T-helper 1 cell treated with Interleukin-12 subunit alpha and Interleukin-12 subunit beta and Interleukin-4 antibody, amounts not matched to agents 30 μg/mL and 1 μg/mL, for 36 hours (primary cell): Measurements from ENCODE around the gene PYGO1.
"Not testable (repeated sequence)": the region's sequence is repeated elsewhere in the genome, so short reads cannot be mapped to it uniquely, and the experiment has no call there.

ENCODE experiments used
- H3K27ac Mint-ChIP-seq: one replicate; pipeline ENCODE4 v1.8.0; 2021; ENCODE audit warnings: mild to moderate bottlenecking, mixed read lengths
- H3K27me3 Mint-ChIP-seq: one replicate; pipeline ENCODE4 v1.8.0; 2021; ENCODE audit warnings: low read depth, mixed read lengths
- H3K36me3 Mint-ChIP-seq: one replicate; pipeline ENCODE4 v1.8.0; 2021; ENCODE audit warnings: low read depth, mixed read lengths
- H3K4me1 Mint-ChIP-seq: one replicate; pipeline ENCODE4 v1.8.0; 2021; ENCODE audit warnings: low read depth, mixed read lengths
- H3K4me3 Mint-ChIP-seq: one replicate; pipeline ENCODE4 v1.8.0; 2021; ENCODE audit warnings: mild to moderate bottlenecking, moderate library complexity, mixed read lengths
- H3K9me3 Mint-ChIP-seq: one replicate; pipeline ENCODE4 v1.8.0; 2021; ENCODE audit warnings: mixed read lengths

The PYGO1 gene, protein sequence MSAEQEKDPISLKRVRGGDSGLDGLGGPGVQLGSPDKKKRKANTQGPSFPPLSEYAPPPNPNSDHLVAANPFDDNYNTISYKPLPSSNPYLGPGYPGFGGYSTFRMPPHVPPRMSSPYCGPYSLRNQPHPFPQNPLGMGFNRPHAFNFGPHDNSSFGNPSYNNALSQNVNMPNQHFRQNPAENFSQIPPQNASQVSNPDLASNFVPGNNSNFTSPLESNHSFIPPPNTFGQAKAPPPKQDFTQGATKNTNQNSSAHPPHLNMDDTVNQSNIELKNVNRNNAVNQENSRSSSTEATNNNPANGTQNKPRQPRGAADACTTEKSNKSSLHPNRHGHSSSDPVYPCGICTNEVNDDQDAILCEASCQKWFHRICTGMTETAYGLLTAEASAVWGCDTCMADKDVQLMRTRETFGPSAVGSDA

DNA sequence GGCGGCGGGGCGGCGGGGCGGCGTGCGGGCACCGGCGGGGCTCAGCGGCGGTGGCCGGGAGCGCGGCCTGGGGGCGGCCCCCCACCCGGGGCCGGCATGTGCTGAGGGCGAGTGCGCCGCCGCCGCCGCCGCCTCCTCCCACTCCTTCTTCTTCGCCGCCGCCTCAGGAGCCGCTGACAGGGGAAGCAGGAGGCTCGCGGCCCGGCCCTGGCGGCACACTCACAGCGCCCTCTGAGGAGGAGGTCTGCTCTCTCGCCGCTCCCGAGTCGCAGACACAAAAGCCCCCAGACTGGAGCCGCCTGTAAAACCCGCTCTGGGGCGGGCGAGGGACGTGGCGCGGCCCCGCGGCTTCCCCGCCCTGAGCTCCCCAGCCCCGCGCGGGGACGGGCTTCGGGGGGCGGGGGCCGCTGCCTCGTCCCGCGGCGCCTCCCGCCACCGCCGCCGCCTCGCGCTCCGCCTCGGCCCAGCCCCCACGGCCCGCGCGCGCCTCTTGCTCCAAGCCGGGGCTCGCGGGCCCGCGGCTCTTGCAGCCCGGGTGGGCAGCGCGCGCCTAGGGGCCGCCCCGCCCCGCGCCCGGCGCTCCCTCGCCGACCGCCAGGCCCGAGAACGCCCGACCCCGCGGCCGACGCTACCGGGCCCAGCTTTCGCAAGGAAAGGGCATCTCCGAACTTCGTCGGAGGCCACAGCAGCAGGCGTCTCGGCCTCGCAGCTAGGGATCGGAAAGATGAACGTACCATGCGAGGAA is at the start of gene PYGO1:
PYGO1 (minus strand) TSS at position 276 of the 745 bp plus-strand sequence. CDS start 462 bp downstream, outside the sequence.
- Mint-ChIP-seq H3K9me3 (no peaks in the 10 kb centered on the region), H3K36me3 (peaks cover 2% of the 10 kb centered on the region), H3K4me1 (peaks cover 1% of the 10 kb centered on the region), H3K4me3 (peak within 1 kb of the TSS; percentile 67), H3K27ac (no peak within 1 kb of the TSS), H3K27me3 (peaks cover 58% of the 10 kb centered on the region)

DNA sequence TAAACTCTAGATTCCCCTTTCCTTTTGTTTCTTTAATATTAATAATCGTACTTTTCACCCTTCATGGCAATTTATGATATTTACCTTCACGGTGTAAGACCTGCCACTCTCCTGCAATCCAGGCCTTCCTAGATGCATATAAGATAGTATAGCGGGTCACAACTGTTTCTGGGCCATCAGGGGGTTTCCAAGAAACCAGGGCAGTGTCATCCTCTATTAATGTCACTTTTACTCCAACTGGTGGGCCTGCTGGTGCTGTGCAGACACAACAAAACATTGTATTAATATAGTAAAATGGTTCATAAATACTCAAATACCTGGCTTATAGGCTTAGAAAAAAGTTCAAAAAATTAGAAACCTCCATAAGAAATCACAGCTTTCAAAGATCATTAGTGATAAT is 48.9 kb upstream of the PYGO1 start:
- Mint-ChIP-seq H3K4me3 (no peak overlapping the region), H3K9me3 (no peaks in the 10 kb centered on the region), H3K27ac (no peak overlapping the region), H3K27me3 (peaks cover 14% of the 10 kb centered on the region), H3K36me3 (no peaks in the 10 kb centered on the region), H3K4me1 (no peaks in the 10 kb centered on the region)

DNA sequence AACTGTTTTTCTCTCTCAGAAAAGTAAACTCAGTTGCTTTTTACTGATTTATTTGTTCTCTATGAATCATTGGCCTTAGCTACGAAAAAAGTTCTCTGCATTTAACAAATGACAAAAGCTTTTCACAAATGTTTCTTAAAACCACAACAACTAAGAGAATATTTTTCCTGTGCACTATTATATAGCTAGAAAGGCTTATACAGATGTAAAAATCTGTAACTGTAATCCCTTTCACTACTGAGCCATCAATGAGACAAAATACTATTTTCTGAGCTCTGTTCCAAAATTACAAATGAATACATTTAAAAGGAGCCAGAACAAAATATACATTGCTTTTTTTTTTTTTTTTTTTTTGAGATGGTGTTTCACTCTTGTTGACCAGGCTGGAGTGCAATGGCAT is 45.6 kb upstream of the PYGO1 start:
- Mint-ChIP-seq H3K27ac (no peak overlapping the region), H3K36me3 (no peaks in the 10 kb centered on the region), H3K4me3 (no peak overlapping the region), H3K4me1 (no peaks in the 10 kb centered on the region), H3K27me3 (peaks cover 13% of the 10 kb centered on the region), H3K9me3 (no peaks in the 10 kb centered on the region)

DNA sequence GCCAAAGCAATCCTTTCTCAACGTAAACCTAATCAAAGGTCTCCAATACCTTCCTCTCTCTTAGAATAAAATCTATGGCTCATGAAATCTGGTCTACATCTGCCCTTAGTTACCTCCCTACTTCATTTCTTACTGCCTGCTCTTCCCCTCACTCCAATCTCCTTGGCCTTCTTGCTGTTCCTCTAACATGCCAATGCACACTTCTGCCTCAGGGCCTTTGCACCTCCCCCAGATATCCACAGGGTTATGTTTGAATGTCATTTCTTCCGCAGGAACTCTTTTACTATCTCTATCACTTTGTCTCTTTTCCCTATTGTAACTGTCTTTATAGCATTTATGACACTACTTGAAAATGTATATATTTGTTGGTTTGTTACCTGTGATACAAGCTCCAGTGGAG is 44.3 kb upstream of the PYGO1 start:
- no peak overlapping the region for H3K4me3 Mint-ChIP-seq
- peaks cover 13% of the 10 kb centered on the region for H3K27me3 Mint-ChIP-seq
- no peaks in the 10 kb centered on the region for H3K36me3 Mint-ChIP-seq
- no peaks in the 10 kb centered on the region for H3K9me3 Mint-ChIP-seq
- H3K27ac Mint-ChIP-seq, result no peak overlapping the region
- H3K4me1 Mint-ChIP-seq, result no peaks in the 10 kb centered on the region

DNA sequence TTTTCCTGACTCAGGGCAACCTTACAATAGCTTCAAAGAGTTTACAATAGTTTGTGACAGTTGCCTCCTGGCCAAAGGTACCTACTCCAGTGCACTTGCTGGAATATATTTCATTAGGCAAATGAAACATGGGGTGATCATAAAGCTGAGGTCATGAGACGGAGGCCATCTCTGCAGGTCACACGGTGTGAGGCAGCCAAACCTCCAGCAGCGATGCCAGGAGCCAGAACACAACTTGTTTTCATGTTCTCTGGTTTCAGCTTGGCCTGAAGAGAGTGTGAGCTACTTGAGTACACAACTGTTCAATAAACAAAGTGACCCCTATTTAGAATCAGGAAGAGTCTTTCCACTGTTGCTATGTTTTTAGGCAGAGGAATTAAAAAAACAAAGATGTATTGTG is 42.7 kb upstream of the PYGO1 start:
- Mint-ChIP-seq H3K27ac (no peak overlapping the region), H3K4me1 (no peaks in the 10 kb centered on the region), H3K9me3 (no peaks in the 10 kb centered on the region), H3K36me3 (no peaks in the 10 kb centered on the region), H3K27me3 (peaks cover 13% of the 10 kb centered on the region), H3K4me3 (no peak overlapping the region)

DNA sequence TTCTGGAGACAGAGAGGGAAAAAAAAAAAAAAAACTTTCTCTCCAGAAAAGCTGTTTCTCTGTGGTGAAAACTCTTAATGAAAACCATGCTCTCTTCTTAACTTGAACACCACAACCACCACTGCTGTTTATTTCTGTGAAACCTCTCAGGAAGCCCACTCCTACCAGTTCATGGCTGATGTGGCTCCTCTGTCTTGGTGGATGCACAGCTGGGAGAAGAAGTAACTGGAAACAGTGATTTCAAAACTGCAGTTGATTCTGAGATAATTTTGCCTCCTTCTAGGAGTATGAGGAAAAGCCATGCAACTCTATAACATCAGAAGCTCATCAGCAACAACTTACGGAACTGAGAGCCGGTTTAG is 40.2 kb upstream of the PYGO1 start:
- Mint-ChIP-seq H3K4me3 (no peak overlapping the region), H3K27ac (no peak overlapping the region), H3K9me3 (no peaks in the 10 kb centered on the region), H3K36me3 (no peaks in the 10 kb centered on the region), H3K27me3 (peaks cover 10% of the 10 kb centered on the region), H3K4me1 (no peaks in the 10 kb centered on the region)

DNA sequence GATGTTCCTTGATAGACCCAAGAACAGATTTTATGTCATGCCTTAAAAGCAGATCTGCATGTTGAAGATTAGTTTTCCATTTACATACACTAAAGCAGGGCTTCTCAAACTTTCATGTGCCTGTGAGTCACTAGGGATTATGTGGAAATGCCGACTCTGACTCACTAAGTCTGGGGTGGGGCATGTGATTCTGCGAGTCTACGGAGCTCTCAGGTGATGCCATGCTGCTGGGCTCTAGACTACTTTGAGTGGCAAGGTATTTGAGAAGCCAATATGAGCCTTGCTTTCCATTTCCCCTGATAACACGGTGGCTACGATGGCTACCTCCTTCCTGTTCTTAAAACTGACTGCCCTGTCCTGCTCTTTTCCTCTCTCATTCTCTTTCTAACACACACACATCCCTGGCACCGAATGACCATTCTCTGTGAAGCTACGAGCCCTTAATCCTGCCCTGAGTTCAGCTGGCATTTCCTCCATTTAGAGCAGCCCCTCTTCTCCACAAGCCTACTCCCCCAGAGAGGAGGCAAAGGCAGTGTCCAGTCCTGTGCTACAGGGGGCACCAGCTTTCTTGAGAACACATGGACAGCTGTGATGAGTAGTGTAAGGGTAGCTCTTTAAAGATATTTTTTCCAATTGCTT is 39.7 kb upstream of the PYGO1 start:
- no peak overlapping the region for H3K27ac Mint-ChIP-seq
- H3K36me3 Mint-ChIP-seq, result no peaks in the 10 kb centered on the region
- H3K4me3 Mint-ChIP-seq, result no peak overlapping the region
- H3K4me1 Mint-ChIP-seq, result no peaks in the 10 kb centered on the region
- H3K9me3 Mint-ChIP-seq, result no peaks in the 10 kb centered on the region
- H3K27me3 Mint-ChIP-seq, result peaks cover 10% of the 10 kb centered on the region

DNA sequence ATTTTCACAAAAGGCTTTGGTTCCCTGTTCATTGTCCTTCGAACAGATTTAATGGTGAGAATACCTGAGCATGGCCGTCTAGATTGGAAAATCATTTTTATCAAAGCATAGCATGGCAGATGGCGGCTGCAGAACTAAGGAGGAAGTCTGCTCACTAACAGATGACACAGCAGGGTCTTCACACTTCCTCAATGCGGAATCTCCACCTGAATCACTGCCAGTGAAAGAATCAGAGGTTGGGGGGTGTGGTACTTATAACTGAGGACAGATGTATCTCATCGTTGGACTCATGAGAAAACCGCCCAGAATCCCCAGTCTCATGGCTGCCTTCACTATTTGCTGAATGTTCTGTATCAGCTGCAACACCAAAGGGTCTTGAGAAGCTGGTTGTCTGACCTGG is 31.6 kb upstream of the PYGO1 start:
- Mint-ChIP-seq H3K4me3 (no peak overlapping the region), H3K36me3 (no peaks in the 10 kb centered on the region), H3K4me1 (no peaks in the 10 kb centered on the region), H3K9me3 (no peaks in the 10 kb centered on the region), H3K27ac (no peak overlapping the region), H3K27me3 (peaks cover 10% of the 10 kb centered on the region)

DNA sequence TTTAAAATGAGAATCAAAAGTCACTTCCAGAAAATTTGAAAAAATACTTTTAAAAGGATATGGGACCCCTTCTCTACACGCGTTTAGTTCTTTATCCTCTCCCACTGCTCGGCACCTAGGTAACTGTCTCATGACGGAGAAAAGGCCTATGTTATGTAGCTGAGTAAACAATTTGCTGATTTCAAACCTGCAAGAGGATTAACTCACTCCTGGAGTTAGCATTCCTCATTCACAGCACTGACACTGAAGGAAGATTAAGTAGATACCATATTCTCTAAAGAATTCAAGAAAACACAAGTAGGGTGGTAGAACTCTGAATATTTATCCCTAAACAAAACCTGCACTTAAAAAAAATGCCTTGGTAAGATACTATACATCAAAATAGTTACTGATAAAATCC is 30.2 kb upstream of the PYGO1 start:
- no peaks in the 10 kb centered on the region for H3K36me3 Mint-ChIP-seq
- H3K27me3 Mint-ChIP-seq, result peaks cover 10% of the 10 kb centered on the region
- no peak overlapping the region for H3K4me3 Mint-ChIP-seq
- H3K9me3 Mint-ChIP-seq, result no peaks in the 10 kb centered on the region
- no peak overlapping the region for H3K27ac Mint-ChIP-seq
- H3K4me1 Mint-ChIP-seq, result no peaks in the 10 kb centered on the region

DNA sequence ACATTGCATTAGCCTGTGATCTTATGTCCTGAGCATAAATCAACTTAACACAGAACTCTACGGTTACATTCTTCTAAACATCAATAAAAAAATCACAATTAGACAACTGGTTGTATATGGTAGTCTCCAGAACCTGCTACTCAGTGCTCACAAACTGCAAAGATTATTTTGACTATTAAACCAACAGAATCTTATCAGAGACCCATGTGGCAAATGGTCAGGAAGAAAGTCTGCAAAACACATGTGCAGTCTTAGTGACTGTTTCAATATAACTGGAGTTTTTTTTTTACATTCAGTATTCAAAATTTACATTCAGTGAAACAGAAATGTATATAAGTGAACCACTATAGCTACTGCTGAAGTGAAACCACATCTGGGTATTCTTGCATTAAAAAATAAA is 27.3 kb upstream of the PYGO1 start:
- Mint-ChIP-seq H3K27me3 (peaks cover 14% of the 10 kb centered on the region), H3K9me3 (no peaks in the 10 kb centered on the region), H3K4me1 (no peaks in the 10 kb centered on the region), H3K27ac (no peak overlapping the region), H3K4me3 (no peak overlapping the region), H3K36me3 (no peaks in the 10 kb centered on the region)

DNA sequence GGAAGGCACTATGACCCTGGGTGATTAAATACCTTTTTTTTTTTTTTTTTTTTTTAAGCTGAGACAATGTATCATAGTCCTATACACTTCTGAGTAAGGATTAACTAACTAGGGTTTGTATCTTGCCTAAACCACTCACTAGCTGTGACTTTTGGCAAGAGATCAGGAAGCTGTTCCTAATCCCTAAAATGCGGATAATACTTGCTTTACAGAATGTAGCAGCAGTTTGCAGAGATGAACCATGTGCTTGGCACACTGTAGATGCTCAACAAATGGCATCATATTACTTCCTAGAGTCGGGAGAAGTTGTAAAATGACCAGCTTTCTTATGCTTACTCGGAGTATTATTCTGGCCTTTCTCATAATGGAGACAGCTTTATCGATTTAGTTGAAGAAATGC is 25.6 kb upstream of the PYGO1 start:
- Mint-ChIP-seq H3K27ac (no peak overlapping the region), H3K36me3 (no peaks in the 10 kb centered on the region), H3K9me3 (no peaks in the 10 kb centered on the region), H3K4me3 (no peak overlapping the region), H3K27me3 (peaks cover 14% of the 10 kb centered on the region), H3K4me1 (no peaks in the 10 kb centered on the region)

DNA sequence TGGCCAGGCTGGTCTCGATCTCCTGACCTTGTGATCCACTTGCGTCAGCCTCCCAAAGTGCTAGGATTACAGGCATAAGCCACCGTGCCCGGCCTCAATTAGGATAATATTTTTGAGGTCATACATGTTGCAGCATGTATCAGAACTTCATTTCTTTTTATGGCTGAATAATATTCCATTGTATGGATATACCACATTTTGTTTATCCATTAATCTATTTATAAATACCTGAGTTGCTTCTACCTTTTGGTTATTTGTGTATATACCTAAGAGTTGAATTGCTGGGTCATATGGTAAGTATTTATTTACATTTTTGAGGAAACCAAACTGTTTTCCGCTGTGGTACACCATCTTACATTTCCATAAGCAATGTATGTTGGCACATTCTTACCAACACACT is 18.1 kb upstream of the PYGO1 start:
- no peak overlapping the region for H3K4me3 Mint-ChIP-seq
- no peaks in the 10 kb centered on the region for H3K27me3 Mint-ChIP-seq
- no peaks in the 10 kb centered on the region for H3K4me1 Mint-ChIP-seq
- H3K27ac Mint-ChIP-seq, result no peak overlapping the region
- no peaks in the 10 kb centered on the region for H3K9me3 Mint-ChIP-seq
- H3K36me3 Mint-ChIP-seq, result no peaks in the 10 kb centered on the region

DNA sequence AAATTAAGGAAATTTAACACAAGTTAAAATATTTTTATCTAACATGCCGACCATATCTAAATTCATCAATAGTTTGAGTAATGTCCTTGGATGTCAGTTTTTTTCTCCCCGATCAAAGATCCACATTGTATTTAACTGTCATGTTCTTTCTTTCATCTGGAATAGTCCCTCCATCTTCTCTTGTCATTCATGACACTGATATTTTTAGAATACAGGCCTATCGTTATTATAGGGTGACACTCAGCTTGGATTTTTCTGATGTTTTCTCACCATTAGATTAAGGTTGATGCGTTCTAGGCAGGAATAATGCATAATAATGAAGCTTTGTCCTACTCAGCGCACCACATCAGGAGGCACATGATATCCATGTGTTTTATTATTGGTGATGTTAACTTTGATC is 13.2 kb upstream of the PYGO1 start:
- Mint-ChIP-seq H3K27ac (no peak overlapping the region), H3K4me3 (no peak overlapping the region), H3K4me1 (no peaks in the 10 kb centered on the region), H3K36me3 (no peaks in the 10 kb centered on the region), H3K9me3 (no peaks in the 10 kb centered on the region), H3K27me3 (peaks cover 3% of the 10 kb centered on the region)

DNA sequence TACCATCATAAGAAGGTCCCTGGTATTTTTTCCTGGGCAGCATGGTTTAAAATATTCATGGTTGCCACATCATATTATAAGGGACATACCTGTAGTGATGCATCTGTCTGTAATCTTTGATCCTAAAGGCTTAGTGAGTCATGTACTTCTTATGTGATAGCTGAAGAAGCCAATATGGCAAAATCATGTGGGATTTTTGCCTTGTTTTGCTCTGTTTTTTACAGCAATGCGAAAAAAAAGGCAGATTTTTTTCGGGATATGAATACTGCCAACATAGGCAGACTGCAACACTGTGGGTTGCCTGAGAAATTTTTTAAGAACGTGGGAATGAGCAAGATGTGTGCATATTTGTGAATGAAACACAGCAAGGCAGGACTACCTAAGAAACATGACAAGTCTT is 11.3 kb upstream of the PYGO1 start:
- no peaks in the 10 kb centered on the region for H3K36me3 Mint-ChIP-seq
- no peak overlapping the region for H3K4me3 Mint-ChIP-seq
- no peaks in the 10 kb centered on the region for H3K9me3 Mint-ChIP-seq

DNA sequence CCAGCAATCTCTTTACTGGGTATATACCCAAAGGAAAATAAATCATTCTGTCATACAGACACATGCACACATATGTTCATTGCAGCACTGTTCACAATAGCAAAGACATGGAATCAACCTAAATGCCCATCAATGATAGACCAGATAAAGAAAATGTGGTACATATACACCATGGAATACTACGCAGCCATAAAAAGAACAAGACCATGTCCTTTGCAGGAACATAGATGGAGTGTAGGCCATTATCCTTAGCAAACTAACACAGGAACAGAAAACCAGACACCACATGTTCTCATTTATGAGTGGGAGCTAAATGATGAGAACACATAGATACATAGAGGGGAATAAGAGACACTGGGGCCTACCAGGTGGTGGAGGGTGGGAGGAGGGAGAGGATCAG is 4.9 kb upstream of the PYGO1 start:
- H3K4me1 Mint-ChIP-seq, H3K4me3 Mint-ChIP-seq, H3K27ac Mint-ChIP-seq, H3K9me3 Mint-ChIP-seq, H3K36me3 Mint-ChIP-seq: not testable (repeated sequence)
- H3K27me3 Mint-ChIP-seq, result peaks cover 37% of the 10 kb centered on the region

More for the DNA sequence above, 11.3 kb upstream of the PYGO1 start:
- no peak overlapping the region for H3K27ac Mint-ChIP-seq
- H3K27me3 Mint-ChIP-seq, result peaks cover 3% of the 10 kb centered on the region
- no peaks in the 10 kb centered on the region for H3K4me1 Mint-ChIP-seq
